ENCODE measurements around the gene ALOX5AP. TPM values are rescaled to one million over a fixed set of nuclear protein-coding genes. Genes with fewer than 3 reads are reported as not detected.

Gene ALOX5AP
- total RNA-seq, 4 donors from 2014 or later: 14.8 to 48.2 (median 17.2) TPM

GRCh38 chr13:30742901-30743300, 7.6 kb downstream of the ALOX5AP start:
- WGBS: 90% methylated on average over 6 of the region's 6 CpGs
- intact Hi-C loops (cut with DNase I): no loop called here

GRCh38 chr13:30743319-30744055, 8.1 kb downstream of the ALOX5AP start:
- no peaks in the 10 kb centered on the region for H3K27me3 ChIP-seq
- no peaks in the 10 kb centered on the region for H3K36me3 ChIP-seq
- DNase-seq (ENCODE audit: extremely low spot score): no peak
- intact Hi-C loops (cut with DNase I): no loop called here
- no peaks in the 10 kb centered on the region for H3K9me3 ChIP-seq
- H3K27ac ChIP-seq (replicated peaks in 1 of 4): peak overlapping the region; percentile 3 to 73 (median 65)
- TF ChIP-seq CTCF (IDR thresholded peaks at IDR 0.05): no peak
- peak; percentile 53 to 70 for TF ChIP-seq POLR2AphosphoS5 (IDR thresholded peaks at IDR 0.05)
- peak; percentile 53 for TF ChIP-seq EP300 (IDR thresholded peaks at IDR 0.05)
- H3K4me3 ChIP-seq: no peak overlapping the region
- H3K4me1 ChIP-seq: peaks cover 6 to 39% (median 18%) of the 10 kb centered on the region in 4 donors
- WGBS: 49% methylated on average over 4 of the region's 4 CpGs

More at GRCh38 chr13:30742901-30743300, 7.6 kb downstream of the ALOX5AP start:
- H3K4me1 ChIP-seq: peaks cover 6 to 39% (median 18%) of the 10 kb centered on the region in 4 donors
- no peaks in the 10 kb centered on the region for H3K9me3 ChIP-seq
- H3K27ac ChIP-seq (replicated peaks in 1 of 4): peak overlapping the region in 3 of 4 donors; percentile 13 to 73 (median 61)
- H3K36me3 ChIP-seq: no peaks in the 10 kb centered on the region
- no peaks in the 10 kb centered on the region for H3K27me3 ChIP-seq
- DNase-seq (ENCODE audit: extremely low spot score): no peak
- TF ChIP-seq POLR2A (IDR thresholded peaks at IDR 0.05; ENCODE audit: low read depth): no peak
- TF ChIP-seq EP300 (IDR thresholded peaks at IDR 0.05): no peak
- no peak for TF ChIP-seq CTCF (IDR thresholded peaks at IDR 0.05)
- no peak for TF ChIP-seq POLR2AphosphoS5 (IDR thresholded peaks at IDR 0.05)
- no peak overlapping the region for H3K4me3 ChIP-seq

- H3K36me3 ChIP-seq: no peaks in the 10 kb centered on the region
- peak overlapping the region; percentile 3 to 73 (median 65) for H3K27ac ChIP-seq (replicated peaks in 1 of 4)
- H3K4me3 ChIP-seq: no peak overlapping the region
- intact Hi-C loops (cut with DNase I): no loop called here
- DNase-seq (ENCODE audit: extremely low spot score): no peak
- TF ChIP-seq POLR2A (IDR thresholded peaks at IDR 0.05; ENCODE audit: low read depth): no peak
- TF ChIP-seq EP300 (IDR thresholded peaks at IDR 0.05): no peak
- TF ChIP-seq POLR2AphosphoS5 (IDR thresholded peaks at IDR 0.05): no peak
- no peak for TF ChIP-seq CTCF (IDR thresholded peaks at IDR 0.05)
- peaks cover 6 to 37% (median 18%) of the 10 kb centered on the region in 4 donors for H3K4me1 ChIP-seq
- H3K9me3 ChIP-seq: no peaks in the 10 kb centered on the region
- WGBS: 73% methylated on average over 7 of the region's 7 CpGs
- no peaks in the 10 kb centered on the region for H3K27me3 ChIP-seq
Measured at GRCh38 chr13:30744056-30744680, 8.8 kb downstream of the ALOX5AP start.

GRCh38 chr13:30744681-30745077, 9.3 kb downstream of the ALOX5AP start:
- Histone ChIP-seq H3K36me3 (no peaks in the 10 kb centered on the region), H3K27me3 (no peaks in the 10 kb centered on the region), H3K9me3 (no peaks in the 10 kb centered on the region), H3K4me3 (no peak overlapping the region), H3K27ac (replicated peaks in 1 of 4) (no peak overlapping the region), H3K4me1 (peaks cover 6 to 34% (median 18%) of the 10 kb centered on the region in 4 donors)
- TF ChIP-seq POLR2AphosphoS5 (IDR thresholded peaks at IDR 0.05): no peak
- no peak for TF ChIP-seq POLR2A (IDR thresholded peaks at IDR 0.05; ENCODE audit: low read depth)
- WGBS: 87% methylated on average over 4 of the region's 4 CpGs
- intact Hi-C loops (cut with DNase I): no loop called here
- no peak for DNase-seq (ENCODE audit: extremely low spot score)

GRCh38 chr13:30745906-30746686, 10.8 kb downstream of the ALOX5AP start:
- no peaks in the 10 kb centered on the region for H3K27me3 ChIP-seq
- intact Hi-C loops (cut with DNase I): no loop called here
- no peaks in the 10 kb centered on the region for H3K36me3 ChIP-seq
- DNase-seq (ENCODE audit: extremely low spot score): no peak
- TF ChIP-seq POLR2AphosphoS5 (IDR thresholded peaks at IDR 0.05): no peak
- TF ChIP-seq CTCF (IDR thresholded peaks at IDR 0.05): no peak
- TF ChIP-seq EP300 (IDR thresholded peaks at IDR 0.05): no peak
- no peak for TF ChIP-seq POLR2A (IDR thresholded peaks at IDR 0.05; ENCODE audit: low read depth)
- no peak overlapping the region for H3K4me3 ChIP-seq
- no peak overlapping the region for H3K27ac ChIP-seq (replicated peaks in 1 of 4)
- WGBS: 65% methylated on average over 9 of the region's 9 CpGs
- H3K9me3 ChIP-seq: no peaks in the 10 kb centered on the region
- H3K4me1 ChIP-seq: peaks cover 6 to 34% (median 18%) of the 10 kb centered on the region in 4 donors
